HL-60 (cell line): ENCODE data around the gene CCND2.

Experiments used
- CTCF ChIP-seq: IDR thresholded peaks from one replicate; pipeline ENCODE4 v1.5.1; 2011; ENCODE audit warnings: low read length, control low read depth, inconsistent platforms; ENCODE audit not compliant: insufficient read depth
- POLR2AphosphoS5 ChIP-seq: IDR thresholded peaks from 2 replicates; pipeline ENCODE4 v1.6.1; 2012; ENCODE audit warnings: low read depth

- no peak for TF ChIP-seq CTCF
- no peak for TF ChIP-seq POLR2AphosphoS5
Measured at GRCh38 chr12:4293299-4293965, 19.9 kb downstream of the CCND2 start.
